AG09309 (cell line): Measurements from ENCODE around the gene MLLT10.

Source experiments
- DNase-seq: peaks from one replicate; pipeline ENCODE4 v3.0.0-alpha.2; 2010; ENCODE audit warnings: low read depth
- H3K4me3 ChIP-seq: 2 replicates; pipeline ENCODE4 v1.5.1; 2011; ENCODE audit warnings: mild to moderate bottlenecking, low read depth, low read length, moderate library complexity; ENCODE audit not compliant: control insufficient read depth
- CTCF ChIP-seq: IDR thresholded peaks from 2 replicates; pipeline ENCODE4 v1.5.1; 2011; ENCODE audit warnings: mild to moderate bottlenecking, low read depth, low read length, inconsistent platforms; ENCODE audit not compliant: insufficient read depth, control insufficient read depth; ENCODE audit errors: missing control alignments

The MLLT10 gene

GRCh38 chr10:21524131-21524525 is 9.9 kb upstream of the MLLT10 start:
- no peak for TF ChIP-seq CTCF
- no peak for DNase-seq

GRCh38 chr10:21524526-21525366 is 9.3 kb upstream of the MLLT10 start:
- DNase-seq = no peak
- H3K4me3 ChIP-seq = peak overlapping the region; percentile 76
- TF ChIP-seq CTCF = no peak

More at GRCh38 chr10:21524131-21524525, 9.9 kb upstream of the MLLT10 start:
- H3K4me3 ChIP-seq = no peak overlapping the region

GRCh38 chr10:21525367-21526187 is 8.5 kb upstream of the MLLT10 start, which contains the start of gene SKIDA1:
Gene SKIDA1, minus strand, starts transcription at chr10:21525682. Its CDS starts 7,860 bp downstream, at chr10:21517822.
- DNase-seq = no peak
- peak within 1 kb of the TSS; percentile 76 for H3K4me3 ChIP-seq
- TF ChIP-seq CTCF = no peak

GRCh38 chr10:21526188-21526859 is 7.7 kb upstream of the MLLT10 start:
- peak overlapping the region; percentile 76 for H3K4me3 ChIP-seq
- no peak for TF ChIP-seq CTCF
- DNase-seq = no peak

- H3K4me3 ChIP-seq = peak overlapping the region; percentile 76
- no peak for TF ChIP-seq CTCF
- DNase-seq = no peak
Measured at GRCh38 chr10:21526860-21527597, 7.0 kb upstream of the MLLT10 start.

- peak overlapping the region; percentile 76 for H3K4me3 ChIP-seq
- TF ChIP-seq CTCF = no peak
- DNase-seq = no peak
Measured at GRCh38 chr10:21527598-21528235, 6.3 kb upstream of the MLLT10 start.
